ENCODE results near the gene FAM151B. TPM values are rescaled to one million over a fixed set of nuclear protein-coding genes. Genes with fewer than 3 reads are reported as not detected.
A peak's percentile ranks its signal among the peaks of the same experiment; 100 is the strongest.

FAM151B gene
- total RNA-seq, 6 experiments from 2014 or later: 2.0 to 2.7 (median 2.5) TPM

DNA sequence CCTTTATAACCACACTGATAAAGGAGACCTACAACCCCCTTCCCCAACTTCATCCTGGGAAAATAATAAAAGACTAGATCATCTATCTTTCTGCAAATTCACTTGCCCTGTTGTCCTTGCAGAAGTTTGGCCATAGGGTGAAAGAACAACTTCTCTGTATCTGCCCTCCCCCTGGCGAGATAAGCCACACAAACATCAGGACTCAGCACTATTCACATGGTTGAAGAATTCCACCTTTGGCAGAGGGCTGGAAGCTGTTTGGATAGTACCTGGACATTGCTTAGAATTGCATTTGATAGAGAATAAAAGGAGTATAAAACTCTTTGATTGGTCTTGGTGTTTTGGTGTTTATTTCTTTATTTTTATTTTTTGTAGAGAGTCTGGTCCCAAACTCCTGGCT lies 16.9 kb downstream of the FAM151B start:
- DNase-seq: no peak
- Mint-ChIP-seq H3K9me3 (no peaks in the 10 kb centered on the region), H3K27me3 (ENCODE audit: insufficient read depth) (no peaks in the 10 kb centered on the region), H3K4me1 (ENCODE audit: low read depth) (no peaks in the 10 kb centered on the region), H3K4me3 (no peak overlapping the region), H3K36me3 (ENCODE audit: low read depth) (no peaks in the 10 kb centered on the region), H3K27ac (no peak overlapping the region)
- no peak for TF ChIP-seq CTCF (IDR thresholded peaks at IDR 0.05)

DNA sequence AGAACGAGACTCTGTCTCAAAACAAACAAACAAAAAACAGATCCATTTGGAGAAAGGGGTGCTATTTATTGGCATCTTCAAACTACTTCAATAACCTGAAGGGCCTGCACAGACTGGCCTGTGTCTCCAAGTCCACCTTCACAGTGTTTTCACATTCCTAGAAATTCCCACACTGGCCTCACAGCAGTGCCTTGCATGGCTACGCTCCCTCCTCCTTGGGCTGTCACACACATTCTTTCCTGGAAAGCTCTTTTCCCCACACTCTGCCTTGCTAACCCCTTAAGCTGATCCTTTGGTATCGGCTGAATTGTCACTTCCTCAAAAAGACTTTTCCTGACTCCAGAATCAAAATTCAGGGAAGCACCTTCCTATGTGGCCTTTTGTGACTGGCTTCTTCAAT lies 19.8 kb downstream of the FAM151B start:
- Mint-ChIP-seq H3K9me3 (no peaks in the 10 kb centered on the region), H3K36me3 (ENCODE audit: low read depth) (no peaks in the 10 kb centered on the region), H3K4me1 (ENCODE audit: low read depth) (no peaks in the 10 kb centered on the region), H3K4me3 (no peak overlapping the region), H3K27ac (no peak overlapping the region), H3K27me3 (ENCODE audit: insufficient read depth) (no peaks in the 10 kb centered on the region)
- no peak for TF ChIP-seq CTCF (IDR thresholded peaks at IDR 0.05)
- no peak for DNase-seq

- H3K27ac Mint-ChIP-seq: no peak overlapping the region
- no peak for TF ChIP-seq CTCF (IDR thresholded peaks at IDR 0.05)
- H3K4me1 Mint-ChIP-seq (ENCODE audit: low read depth): no peaks in the 10 kb centered on the region
- H3K36me3 Mint-ChIP-seq (ENCODE audit: low read depth): peaks cover 4% of the 10 kb centered on the region; the same call in 1 of the 2 replicates
- DNase-seq: no peak
- no peak overlapping the region for H3K4me3 Mint-ChIP-seq
- no peaks in the 10 kb centered on the region for H3K27me3 Mint-ChIP-seq (ENCODE audit: insufficient read depth)
- H3K9me3 Mint-ChIP-seq: no peaks in the 10 kb centered on the region
These were observed 20.9 kb downstream of the FAM151B start for GRCh38 chr5:80508844-80509243.

DNA sequence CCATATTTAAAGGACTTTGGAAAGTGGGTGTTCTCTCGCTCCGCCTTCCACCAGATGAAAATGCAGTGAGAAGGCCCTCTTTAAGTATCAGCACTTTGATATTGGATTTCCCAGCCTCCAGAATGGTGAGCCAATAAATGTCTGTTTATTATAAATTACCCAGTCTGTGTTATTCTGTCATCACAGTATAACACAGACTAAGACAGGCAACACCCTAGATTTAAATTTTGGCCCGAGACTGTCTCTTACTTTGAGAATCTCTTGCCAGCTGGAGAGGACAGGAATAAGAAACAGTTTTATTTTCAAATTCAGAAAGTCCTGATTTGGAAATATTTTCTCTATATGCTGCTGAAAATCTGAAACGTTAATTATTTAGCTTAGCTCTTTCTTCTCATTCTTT lies 21.5 kb downstream of the FAM151B start:
- Mint-ChIP-seq H3K27me3 (ENCODE audit: insufficient read depth) (no peaks in the 10 kb centered on the region), H3K36me3 (ENCODE audit: low read depth) (peaks cover 4% of the 10 kb centered on the region; the same call in 1 of the 2 replicates), H3K9me3 (no peaks in the 10 kb centered on the region), H3K4me3 (no peak overlapping the region), H3K27ac (no peak overlapping the region), H3K4me1 (ENCODE audit: low read depth) (no peaks in the 10 kb centered on the region)
- DNase-seq: no peak
- no peak for TF ChIP-seq CTCF (IDR thresholded peaks at IDR 0.05)

- no peaks in the 10 kb centered on the region for H3K9me3 Mint-ChIP-seq
- H3K4me1 Mint-ChIP-seq (ENCODE audit: low read depth): peaks cover 8% of the 10 kb centered on the region
- peak; percentile 76 for DNase-seq
- TF ChIP-seq CTCF (IDR thresholded peaks at IDR 0.05): no peak
- H3K27me3 Mint-ChIP-seq (ENCODE audit: insufficient read depth): no peaks in the 10 kb centered on the region; the same call in none of the 2 replicates
- H3K4me3 Mint-ChIP-seq: no peak overlapping the region
- no peak overlapping the region for H3K27ac Mint-ChIP-seq
- H3K36me3 Mint-ChIP-seq (ENCODE audit: low read depth): peaks cover 4% of the 10 kb centered on the region; the same call in 1 of the 2 replicates
These were observed 28.9 kb downstream of the FAM151B start for GRCh38 chr5:80516826-80517225.

- no peaks in the 10 kb centered on the region for H3K36me3 Mint-ChIP-seq (ENCODE audit: low read depth)
- no peak overlapping the region for H3K4me3 Mint-ChIP-seq
- no peak for TF ChIP-seq CTCF (IDR thresholded peaks at IDR 0.05)
- H3K9me3 Mint-ChIP-seq: no peaks in the 10 kb centered on the region; the same call in 1 of the 2 replicates
- H3K27ac Mint-ChIP-seq: no peak overlapping the region
- H3K27me3 Mint-ChIP-seq (ENCODE audit: insufficient read depth): peaks cover 2% of the 10 kb centered on the region; the same call in 1 of the 2 replicates
- DNase-seq: no peak
- no peaks in the 10 kb centered on the region for H3K4me1 Mint-ChIP-seq (ENCODE audit: low read depth)
These were observed 52.8 kb downstream of the FAM151B start for GRCh38 chr5:80540691-80541090.
